Measurements from ENCODE around the gene ARHGAP10.

Gene ARHGAP10

GRCh38 chr4:148053298-148054003 lies 321.6 kb downstream of the ARHGAP10 start:
- no peak for DNase-seq

GRCh38 chr4:148054275-148054674 lies 322.4 kb downstream of the ARHGAP10 start:
- no peak for DNase-seq

- DNase-seq: no peak
These were observed 324.0 kb downstream of the ARHGAP10 start for GRCh38 chr4:148055844-148056243.

- no peak for DNase-seq
These were observed 325.0 kb downstream of the ARHGAP10 start for GRCh38 chr4:148056879-148057278.

GRCh38 chr4:148057516-148057915 lies 325.6 kb downstream of the ARHGAP10 start:
- no peak for DNase-seq

- DNase-seq: no peak
These were observed 326.3 kb downstream of the ARHGAP10 start for GRCh38 chr4:148057984-148058859.

GRCh38 chr4:148059617-148060180 lies 327.8 kb downstream of the ARHGAP10 start:
- no peak for DNase-seq

DNA sequence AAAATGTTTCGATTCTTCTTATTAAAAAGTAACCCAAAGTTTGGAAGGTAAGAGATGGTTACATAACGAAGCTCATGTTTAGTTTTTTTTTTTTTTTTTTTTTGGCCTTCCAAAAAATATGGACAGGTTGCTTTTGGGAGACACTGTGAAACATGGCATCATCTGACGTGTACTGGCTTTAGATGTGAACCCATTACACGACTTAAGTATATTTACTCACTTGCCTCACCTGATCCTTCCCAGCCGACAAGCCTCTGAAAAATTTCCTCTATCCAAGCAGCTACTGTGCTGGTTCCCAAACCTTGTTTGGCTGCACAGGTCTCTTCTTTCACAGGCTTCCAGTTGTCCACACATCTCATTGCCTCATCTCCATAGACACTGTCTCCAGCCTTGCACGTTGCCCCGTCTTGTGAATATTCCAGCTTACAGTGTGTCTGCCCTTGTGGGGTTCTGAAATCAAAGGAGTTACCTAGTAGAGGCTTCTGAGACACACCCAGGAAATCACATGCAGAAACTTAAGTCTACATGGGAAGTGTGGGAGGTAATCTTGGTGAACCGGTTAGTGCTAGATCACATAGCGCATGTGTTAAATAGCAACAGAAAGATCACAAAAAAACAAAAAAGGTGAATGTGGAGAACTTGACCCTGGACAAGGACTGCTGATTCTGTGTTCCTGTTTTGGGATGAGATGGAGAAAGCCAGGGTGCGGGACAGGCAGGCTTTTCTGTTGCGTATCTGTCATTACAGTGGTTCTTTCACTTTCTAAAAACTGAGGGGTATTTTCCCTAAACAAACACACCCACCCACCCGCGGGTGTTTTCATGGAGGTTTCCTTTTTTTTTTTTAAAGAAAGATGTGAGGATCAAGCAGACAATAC lies 328.6 kb downstream of the ARHGAP10 start:
- no peak for DNase-seq

- no peak for DNase-seq
These were observed 329.2 kb downstream of the ARHGAP10 start for GRCh38 chr4:148061141-148061481.

- no peak for DNase-seq
These were observed 329.9 kb downstream of the ARHGAP10 start for GRCh38 chr4:148061795-148062194.

DNA sequence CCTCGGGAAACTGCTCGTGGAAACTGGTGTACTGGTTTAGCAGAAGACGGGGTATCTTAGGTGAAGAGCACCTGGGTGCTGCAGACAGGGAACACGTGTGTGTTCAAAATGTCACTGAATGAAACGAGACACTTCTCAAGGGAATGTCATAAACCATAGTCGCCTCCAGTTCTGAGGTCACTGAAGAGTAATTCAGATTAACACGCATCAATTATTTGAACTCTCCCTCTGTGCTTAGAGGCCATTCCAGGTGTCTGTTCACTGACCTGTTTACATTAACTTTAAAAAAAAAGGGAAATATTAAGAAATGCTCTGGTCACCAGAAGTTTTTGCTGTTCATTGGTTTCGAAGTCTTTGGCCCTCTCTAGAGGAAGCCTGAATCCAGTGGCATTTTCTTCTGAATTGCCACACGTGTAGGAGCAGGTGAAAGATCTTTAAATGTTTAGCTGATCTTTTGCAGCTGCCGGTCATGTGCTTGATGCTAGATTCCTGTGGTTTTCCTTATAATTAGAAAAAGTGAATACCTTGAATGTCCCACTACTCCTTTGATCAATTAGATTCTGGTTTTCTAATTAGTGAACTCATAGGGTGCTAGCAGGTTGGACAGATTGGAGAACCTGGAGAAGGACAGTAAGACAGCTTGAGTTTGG lies 330.5 kb downstream of the ARHGAP10 start:
- no peak for DNase-seq

- DNase-seq: no peak
These were observed 332.6 kb downstream of the ARHGAP10 start for GRCh38 chr4:148064451-148064850.

DNA sequence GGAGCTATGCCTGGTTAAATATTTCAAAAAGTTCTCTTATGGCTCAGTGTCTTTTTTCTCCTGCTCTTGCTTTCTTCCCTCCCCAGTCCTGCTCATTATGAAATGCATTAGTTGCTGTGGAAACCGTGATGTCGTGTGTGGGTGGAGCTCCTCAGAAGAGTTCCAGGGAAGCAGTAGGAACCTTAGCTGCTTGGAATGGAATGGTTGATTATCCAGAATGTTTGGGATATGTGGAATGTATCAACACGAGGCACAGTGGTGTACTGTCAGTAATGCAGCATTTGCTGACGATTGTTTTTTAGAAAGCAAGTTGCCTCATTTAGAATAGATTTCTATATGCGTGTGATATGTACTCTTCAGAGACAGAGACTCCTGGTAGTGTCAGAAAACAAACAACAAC lies 333.2 kb downstream of the ARHGAP10 start:
- no peak for DNase-seq

DNA sequence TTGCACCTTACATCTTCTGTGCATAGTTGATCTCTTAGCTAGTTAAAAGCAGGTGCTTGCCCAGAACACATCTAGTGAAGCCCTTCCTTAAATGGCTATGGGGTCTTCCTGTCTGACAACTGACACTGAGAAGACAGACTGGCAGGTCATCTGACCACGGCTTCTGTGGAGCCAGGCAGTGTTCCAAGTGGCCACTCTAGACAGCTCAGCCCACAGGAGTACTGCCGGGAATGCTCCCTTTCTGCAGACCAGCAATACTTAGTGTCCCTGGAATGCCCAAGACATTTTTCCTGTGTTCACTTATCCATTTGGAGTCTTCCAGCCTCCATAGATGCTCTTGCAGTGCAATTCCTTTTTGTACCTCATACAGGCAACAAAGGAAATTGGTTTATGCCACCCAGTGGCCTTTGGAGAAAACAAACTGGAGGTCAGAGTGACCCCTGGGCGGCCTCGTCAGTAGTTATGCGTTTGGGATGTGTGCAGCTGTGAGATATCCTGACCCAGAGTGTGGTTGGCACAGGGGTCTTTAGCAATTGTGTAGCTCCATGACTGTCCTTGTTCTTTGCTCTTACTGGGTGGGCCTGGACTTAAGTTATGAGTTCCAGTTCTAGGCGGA lies 335.5 kb downstream of the ARHGAP10 start:
- DNase-seq: no peak

DNA sequence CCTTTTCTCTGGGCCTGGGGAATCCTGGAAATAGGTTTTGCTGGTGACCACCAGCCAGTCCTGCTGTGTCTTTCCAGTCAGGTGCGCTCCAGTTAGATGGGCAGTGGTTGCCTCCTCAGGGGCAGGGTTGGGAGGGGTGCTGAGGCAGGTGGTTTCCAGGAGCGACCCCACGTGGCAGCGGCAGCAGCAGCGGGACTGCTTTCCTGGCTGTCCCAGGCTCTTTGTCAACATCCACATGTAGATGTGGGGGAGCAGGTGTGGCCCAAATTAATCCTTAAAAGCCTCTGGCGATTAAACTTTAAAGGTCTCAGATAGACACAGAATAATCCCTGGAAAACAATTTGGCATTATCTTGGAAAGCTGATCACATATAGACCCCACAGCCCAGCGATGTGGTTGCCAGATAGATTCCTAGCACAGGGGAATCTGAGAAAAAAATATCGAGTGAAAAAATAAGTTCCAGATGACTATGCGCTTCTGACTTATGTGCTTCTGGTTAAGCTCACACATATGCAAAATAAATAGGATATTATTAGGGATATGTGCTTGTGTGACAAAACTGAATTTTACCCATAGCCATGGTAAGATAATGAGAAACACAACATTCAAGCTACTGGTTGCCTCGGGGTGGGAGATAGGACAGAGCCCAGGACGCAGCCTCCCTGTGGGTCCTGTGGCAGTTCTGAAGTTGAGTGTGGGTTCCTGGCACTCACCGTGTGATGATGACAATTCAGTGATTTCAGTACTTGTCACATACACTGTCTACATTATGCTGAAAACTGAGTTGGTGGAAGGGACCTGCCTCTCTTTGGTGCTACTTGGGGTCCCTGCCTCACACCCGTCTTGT lies 336.4 kb downstream of the ARHGAP10 start:
- no peak for DNase-seq

DNA sequence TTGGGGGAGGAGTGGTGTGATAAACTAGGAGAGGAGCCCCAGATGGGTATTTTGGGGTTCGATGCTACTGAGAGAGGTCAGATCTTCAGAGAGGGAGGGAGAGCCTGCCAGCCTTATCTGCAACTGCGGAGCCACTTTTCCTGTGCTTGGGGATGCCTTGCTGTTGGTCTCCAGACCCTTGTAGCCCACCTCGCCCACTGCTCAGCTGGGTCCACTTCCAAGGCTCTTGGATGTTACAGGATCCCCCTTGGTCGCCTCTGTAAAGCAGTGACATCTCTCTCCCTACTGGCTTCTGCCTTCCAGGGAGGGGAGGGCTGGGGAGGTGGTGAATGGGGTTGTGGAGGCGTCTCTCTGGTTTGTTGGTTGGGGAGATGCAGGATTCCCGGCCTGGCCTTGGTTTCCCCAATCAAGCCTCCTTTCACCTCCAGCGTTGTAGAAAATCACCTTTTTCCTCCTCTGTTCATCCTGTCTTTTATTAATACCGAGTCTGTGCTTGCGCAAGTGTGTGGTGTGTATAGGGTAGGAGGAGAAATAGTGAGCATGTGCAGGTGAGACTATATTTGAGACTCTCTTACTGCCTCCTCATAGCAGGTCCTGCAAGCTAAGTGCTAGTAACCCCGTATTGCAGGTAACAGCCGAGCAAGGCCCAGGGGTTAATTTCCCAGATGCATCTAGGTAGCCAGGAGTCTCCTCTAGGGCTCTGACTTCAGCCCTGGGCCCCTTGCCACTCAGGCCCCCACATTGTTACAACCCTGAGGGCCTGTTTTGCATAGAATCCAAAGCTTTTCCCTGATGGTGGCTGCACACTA lies 337.4 kb downstream of the ARHGAP10 start:
- DNase-seq: no peak

GRCh38 chr4:148069895-148070178 lies 337.9 kb downstream of the ARHGAP10 start:
- DNase-seq: no peak

DNA sequence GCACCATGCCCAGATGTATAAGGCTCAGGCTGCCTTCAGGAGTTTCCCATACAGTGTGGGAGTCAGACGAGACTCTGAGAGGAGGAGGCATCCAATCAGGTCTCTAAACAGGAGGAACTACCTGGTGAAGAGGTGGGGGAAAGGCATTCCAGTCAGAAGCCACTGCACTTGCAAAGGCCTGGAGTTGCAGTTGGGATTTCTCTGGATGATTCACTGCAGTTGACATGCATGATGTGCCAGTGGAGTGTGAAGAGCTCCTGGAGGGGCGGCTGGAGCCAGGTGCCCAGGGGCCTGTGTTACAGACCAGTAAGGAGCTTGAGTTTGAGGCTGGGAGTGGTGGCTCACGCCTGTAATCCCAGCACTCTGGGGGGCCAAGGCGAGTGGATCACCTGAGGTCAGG lies 339.1 kb downstream of the ARHGAP10 start:
- DNase-seq: no peak

- DNase-seq: no peak
These were observed 340.9 kb downstream of the ARHGAP10 start for GRCh38 chr4:148072789-148073188.

GRCh38 chr4:148073349-148073748 lies 341.5 kb downstream of the ARHGAP10 start:
- DNase-seq: no peak

Data from T1000 (cell line).